Activated naive CD4-positive, alpha-beta T cell (primary cell): ENCODE results near the gene CEP72.
"Not testable (repeated sequence)": the region's sequence is repeated elsewhere in the genome, so short reads cannot be mapped to it uniquely, and the experiment has no call there.

ENCODE experiments used
- DNase-seq, 4 experiments: peaks; one replicate each; lab custom pipeline; 2025; lab: John Stamatoyannopoulos, UW

The CEP72 gene

GRCh38 chr5:600886-601541 is 11.1 kb upstream of the CEP72 start:
- DNase-seq, result no peak

GRCh38 chr5:601771-602465 is 10.2 kb upstream of the CEP72 start:
- no peak for DNase-seq

DNA sequence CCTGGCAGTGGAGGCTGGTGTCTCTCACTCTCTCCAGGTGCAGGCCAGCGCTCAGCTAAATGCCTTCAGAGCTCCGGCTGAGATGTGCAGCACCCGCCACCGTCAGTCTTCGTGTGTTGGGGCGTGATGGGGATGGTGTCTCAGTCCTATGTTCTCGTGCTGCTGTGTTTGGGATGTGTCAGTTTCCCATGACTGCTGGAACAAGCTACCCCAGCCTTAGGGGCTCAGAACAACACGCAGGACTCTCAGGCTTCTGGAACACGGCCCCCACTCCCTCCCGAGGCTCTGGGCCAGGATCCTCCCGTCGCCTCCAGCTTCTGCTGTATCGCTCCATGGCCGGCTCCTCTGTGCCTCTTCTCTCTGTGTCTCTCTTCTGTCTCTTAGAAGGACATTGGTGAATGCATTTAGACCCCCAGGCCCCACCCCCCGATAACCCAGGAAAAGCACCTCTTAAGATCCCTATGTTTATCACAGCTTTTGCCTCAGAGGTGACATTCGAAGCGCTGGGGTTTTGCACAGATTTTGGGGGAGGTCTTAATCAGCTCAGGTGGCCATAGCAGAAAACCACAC is 9.6 kb upstream of the CEP72 start:
- no peak for DNase-seq

GRCh38 chr5:603081-603998 is 8.8 kb upstream of the CEP72 start:
- no peak for DNase-seq

DNA sequence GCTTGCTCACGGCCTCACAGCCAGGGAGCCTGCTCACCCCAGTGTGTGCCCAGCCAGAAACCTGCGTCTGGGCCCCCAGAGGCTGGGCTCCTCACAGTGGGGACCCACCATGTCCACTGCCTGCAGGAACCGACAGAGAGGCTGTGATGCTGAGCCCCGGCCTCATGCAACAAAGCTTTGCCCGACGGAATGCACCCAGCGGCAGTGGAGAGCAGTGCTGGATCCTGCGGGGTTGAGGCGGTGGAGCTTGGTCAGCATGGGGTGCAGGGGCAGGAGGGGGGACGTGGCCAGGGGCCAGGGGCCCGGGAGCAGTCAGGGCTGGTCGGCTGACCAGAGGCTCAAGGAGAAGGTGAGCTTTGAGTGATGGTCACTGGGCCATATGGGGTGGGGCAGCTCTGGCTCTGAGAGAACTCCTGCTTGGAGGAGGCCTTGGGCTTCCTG is 7.7 kb upstream of the CEP72 start:
- no peak for DNase-seq

GRCh38 chr5:605090-605489 is 7.0 kb upstream of the CEP72 start:
- not testable (repeated sequence) for DNase-seq

GRCh38 chr5:606061-606460 is 6.1 kb upstream of the CEP72 start:
- DNase-seq, result no peak

- no peak for DNase-seq
Measured at GRCh38 chr5:606526-607399, 5.4 kb upstream of the CEP72 start.

DNA sequence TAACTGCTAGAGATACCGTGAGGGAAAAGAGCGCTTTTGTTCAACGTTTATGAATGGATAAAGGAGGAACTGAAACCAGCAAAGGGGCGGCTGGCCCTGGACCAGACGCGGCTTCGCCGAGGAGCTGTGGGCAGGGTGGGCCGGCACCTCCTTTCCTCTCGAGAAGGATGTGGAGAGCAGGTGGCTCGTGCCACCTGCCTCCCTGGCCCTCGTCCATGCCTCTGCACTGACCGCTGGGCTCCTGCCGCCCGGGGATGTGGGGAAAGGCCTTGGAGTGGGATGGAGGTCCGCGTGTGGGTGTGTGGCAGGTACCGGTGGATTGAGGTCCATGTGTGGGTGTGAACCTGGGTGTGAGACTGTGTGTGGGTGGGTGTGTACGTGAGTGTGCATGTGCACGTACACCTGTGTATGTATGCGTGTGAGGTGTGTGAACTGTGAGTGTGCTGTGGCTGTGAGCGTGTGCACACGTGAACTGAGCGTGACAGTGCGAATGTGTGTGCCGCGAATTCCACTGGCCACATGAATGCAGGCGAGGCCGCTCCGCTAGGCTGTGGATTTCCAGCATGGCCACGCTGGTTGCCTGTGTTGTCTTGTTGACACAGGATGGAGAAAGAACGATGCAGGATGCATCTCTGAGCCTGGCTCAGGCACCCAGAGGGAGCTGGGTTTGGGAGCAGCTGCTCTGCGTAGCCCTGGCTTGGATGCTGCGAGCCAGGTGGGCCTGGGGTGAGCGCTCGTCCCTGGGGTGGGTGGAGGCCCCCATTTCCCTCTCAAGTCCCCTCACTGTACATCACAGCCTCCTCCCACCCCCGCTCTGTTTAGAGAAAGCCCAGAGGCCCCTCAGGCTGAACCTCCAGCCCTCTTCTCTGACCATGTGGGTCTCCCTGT is 4.4 kb upstream of the CEP72 start:
- DNase-seq, result no peak

DNA sequence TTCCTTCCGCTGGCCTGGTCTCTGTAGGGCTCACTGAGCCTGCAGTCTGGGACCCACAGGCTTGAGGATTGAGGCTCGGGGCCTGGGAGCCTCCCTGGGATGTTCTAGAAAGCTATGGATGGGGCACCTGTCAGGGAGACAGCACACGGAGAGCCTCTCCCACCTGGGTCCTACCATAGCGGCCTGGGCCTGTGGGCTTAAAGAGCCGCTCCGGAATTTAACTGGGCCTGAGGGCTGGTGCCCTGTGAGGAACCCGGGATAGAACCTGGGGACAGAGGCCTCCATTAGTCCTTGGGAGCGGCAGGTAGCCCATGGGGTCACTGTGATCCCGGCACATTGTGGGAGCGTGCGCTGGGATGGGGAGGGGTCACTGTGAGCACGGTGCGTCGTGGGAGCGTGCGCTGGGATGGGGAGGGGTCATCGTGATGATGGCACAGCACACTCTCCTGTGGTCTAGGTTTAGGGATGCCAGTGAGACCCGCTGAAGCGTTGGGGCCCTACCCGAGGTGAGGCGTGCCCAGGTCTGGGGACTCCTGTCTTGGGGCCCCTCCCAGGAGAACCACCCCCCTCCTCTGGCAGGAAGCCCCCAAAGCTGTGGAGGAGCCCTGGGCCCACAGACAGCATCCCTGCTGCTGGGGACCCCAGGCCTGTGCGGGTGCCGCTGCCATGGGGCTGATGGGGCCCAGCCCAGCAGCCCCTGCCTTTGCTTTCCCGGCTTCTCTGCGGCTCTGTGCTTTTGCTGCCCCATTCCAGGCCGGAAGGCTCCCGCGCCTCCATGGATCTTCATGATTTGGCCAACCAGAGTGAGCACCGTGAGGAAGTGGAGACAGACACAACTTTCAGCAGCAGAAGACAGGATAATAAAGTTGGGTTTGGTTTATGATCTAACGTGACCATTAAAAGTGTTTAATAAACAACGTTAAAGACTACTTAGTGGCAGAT is 3.4 kb upstream of the CEP72 start:
- no peak for DNase-seq

DNA sequence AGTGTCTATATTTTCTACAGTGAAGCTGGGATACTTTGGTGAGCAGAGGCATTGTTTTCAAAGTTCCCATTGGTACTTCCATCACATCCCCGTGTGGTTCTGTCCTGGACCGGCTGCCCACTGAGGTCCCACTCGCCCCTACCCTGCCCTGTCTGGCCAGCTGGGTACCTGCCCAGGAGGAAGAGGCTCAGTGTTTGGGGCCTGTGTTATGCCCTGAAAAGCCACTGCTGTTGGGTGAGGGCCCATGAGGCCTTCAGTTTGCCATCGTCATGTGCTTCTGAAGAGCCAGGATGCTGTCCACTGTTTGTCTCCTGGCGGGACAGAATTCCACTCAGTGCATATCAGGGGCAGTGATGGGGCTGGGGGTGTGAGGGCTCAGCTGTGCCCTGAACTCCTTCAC is 2.6 kb upstream of the CEP72 start:
- no peak for DNase-seq

DNA sequence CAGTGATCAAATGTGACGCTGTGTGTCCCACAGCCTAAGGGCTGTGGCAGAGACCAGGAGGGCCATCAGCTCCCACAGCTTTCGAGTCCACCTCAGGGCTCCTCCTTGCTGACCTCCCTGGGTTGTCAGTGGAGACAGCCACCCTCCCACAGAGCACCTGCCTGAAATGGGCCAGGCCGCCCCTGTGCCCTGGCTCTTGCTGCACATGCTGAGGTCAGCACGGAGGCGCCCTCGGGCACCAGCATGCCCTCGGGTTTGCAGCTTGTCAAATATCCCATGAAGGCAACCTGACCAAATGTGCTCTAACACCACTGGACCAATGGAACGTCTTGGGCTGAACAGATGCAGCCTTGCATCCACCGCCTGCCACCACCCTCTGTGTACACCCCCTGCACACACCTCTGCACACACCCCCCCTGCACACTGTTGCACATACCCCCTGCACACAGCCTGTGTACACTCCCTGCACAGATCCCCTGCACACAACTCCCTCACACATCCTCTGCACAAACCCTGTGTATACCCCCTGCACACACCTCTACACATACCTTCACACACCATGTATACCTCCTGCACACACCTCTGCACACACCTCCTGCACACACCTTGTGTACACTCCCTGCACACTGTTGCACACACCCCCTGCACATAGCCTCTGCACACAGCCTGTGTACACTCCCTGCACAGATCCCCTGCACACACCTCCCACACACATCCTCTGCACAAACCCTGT is 2.0 kb upstream of the CEP72 start:
- DNase-seq, result no peak

DNA sequence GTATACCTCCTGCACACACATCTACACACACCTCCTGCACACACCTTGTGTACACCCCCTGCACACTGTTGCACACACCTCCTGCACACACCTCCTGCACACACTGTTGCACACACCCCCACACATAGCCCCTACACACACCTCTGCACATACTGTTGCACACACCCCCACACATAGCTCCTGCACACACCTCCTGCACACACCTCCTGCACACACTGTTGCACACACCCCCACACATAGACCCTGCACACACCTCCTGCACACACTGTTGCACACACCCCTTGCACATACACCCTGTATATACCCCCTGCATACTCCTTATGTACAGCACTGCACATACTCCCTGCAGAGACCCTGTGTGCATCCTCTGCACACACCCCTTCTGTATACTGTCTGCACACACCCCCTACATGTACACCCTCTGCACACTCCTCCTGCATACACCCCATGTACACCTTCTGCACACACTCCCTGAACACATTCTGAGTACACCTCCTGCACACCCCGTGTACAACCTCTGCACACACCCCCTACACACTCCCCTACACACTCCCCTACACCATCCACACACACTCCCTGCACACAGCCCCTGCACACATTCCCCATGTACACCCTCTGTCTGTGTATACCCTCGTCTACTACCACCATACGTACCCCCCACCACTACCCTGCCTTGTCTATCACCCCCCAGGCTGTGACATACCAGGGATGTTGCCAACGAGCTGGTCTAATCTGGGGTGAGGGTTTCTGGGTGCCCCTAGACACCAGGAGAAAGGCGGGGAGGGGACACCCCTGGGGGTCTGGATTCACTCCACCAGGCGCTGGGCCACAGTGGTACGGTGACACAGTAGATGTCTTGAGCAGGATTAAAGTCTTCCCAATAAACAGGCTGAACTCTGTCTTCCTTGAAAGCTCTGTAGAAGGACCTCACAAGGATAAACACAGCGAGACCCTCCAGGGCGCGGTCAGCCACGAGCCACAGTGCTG is 1.1 kb upstream of the CEP72 start:
- DNase-seq, result no peak

DNA sequence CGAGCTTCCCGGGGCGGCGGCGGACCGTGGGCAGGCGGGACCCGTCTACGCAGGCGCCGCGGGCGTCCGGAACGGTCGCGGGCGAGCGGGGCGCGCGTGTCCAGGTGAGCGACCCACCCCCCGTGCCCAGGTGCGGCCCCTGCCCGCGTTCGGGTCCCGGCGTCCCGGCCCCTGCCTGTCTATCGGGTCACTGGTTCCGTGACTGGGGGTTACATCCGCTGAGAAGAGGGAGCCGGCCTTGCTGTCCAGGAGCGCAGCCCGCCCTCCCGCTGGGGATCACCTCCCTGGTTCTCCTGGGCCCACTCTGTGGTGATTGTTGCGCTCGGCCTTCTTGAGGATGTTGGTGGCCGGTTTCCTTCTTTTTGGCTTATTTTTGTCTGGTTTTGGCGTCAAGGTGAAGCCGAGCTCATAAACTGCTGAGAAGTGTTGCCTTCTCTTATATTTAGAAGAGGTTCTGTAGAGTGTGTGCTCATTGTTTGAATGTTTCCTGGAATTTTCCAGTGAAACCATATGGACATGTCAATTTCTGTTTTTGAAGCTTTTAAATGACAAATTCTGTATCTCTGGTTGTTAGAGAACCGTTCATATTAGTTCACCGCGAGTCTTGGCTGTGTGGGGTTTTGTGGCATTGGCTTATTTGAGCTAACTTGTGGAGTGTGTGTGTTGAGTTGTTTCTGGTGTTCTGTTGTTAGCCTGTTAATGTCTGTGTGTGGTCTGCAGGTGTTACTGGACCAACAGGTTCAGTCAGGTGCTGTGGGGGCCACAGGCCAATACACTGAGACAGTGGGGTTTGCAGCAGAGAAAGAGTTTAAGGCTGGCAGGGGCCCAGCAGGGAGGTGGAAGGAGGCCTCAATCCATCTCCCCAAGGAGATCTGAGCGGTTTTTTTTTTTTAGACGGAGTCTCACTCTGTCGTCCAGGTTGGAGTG is 621 bp downstream of the CEP72 start:
- no peak for DNase-seq

DNA sequence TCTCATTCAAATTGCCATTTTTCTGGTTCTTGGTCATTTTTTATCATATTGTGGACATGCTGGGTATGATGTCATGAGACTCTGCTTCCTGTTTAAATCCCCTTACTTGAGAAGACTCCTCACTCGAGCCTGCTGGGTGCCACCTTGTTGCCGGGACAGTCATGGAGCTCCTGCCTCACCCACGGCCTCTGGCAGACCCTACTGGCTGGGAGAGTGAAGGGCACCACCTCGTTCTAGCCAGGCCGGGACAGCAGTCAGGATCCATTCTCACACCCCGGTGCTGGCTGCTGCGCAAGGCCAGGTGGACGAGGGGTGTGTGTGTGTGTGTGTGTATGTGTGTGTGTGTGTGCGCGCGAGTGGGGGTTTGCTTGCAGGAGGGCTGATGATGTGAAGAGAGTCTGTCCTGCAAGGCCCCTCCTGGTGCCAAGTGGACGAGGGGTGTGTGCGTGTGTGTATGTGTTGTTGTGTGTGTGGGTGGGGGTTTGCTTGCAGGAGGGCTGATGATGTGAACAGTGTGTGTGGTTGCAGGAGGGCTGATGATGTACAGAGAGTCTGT is 4.4 kb downstream of the CEP72 start:
- DNase-seq, result no peak

GRCh38 chr5:617896-618295 is 5.8 kb downstream of the CEP72 start:
- DNase-seq, result no peak
